GM19467 (cell line): ENCODE data around the gene ANKRD2.
"Not testable (repeated sequence)": the region's sequence is repeated elsewhere in the genome, so short reads cannot be mapped to it uniquely, and the experiment has no call there.

ENCODE experiments used
- ATAC-seq: cut with Tn5 transposase; IDR thresholded peaks from one replicate; pipeline ENCODE4 v1.9.1; 2021; ENCODE audit warnings: mild to moderate bottlenecking, moderate library complexity; ENCODE audit not compliant: unreplicated experiment

The ANKRD2 gene

GRCh38 chr10:97572214-97572989 lies at the start of gene ANKRD2:
Gene ANKRD2 (plus strand): TSS chr10:97572779. CDS start chr10:97572789, 10 bp downstream.
- ATAC-seq, result no peak

- ATAC-seq, result no peak
These were observed 49.6 kb upstream of the ANKRD2 start for GRCh38 chr10:97522937-97523336.

GRCh38 chr10:97525086-97525485 lies 47.5 kb upstream of the ANKRD2 start:
- ATAC-seq, result no peak

- ATAC-seq, result no peak
These were observed 46.9 kb upstream of the ANKRD2 start for GRCh38 chr10:97525683-97526110.

- ATAC-seq, result not testable (repeated sequence)
These were observed 43.7 kb upstream of the ANKRD2 start for GRCh38 chr10:97528876-97529275.

- no peak for ATAC-seq
These were observed 42.7 kb upstream of the ANKRD2 start for GRCh38 chr10:97529685-97530465.

GRCh38 chr10:97531401-97531986 lies 41.1 kb upstream of the ANKRD2 start:
- ATAC-seq, result no peak

- ATAC-seq, result no peak
These were observed 39.5 kb upstream of the ANKRD2 start for GRCh38 chr10:97532935-97533671.

GRCh38 chr10:97533888-97534287 lies 38.7 kb upstream of the ANKRD2 start:
- no peak for ATAC-seq

GRCh38 chr10:97534746-97535367 lies 37.7 kb upstream of the ANKRD2 start:
- ATAC-seq, result no peak

- ATAC-seq, result no peak
These were observed 35.3 kb upstream of the ANKRD2 start for GRCh38 chr10:97537186-97537869.

GRCh38 chr10:97538411-97538810 lies 34.2 kb upstream of the ANKRD2 start:
- ATAC-seq, result no peak

GRCh38 chr10:97538839-97539238 lies 33.7 kb upstream of the ANKRD2 start:
- ATAC-seq, result no peak

- ATAC-seq, result no peak
These were observed 32.9 kb upstream of the ANKRD2 start for GRCh38 chr10:97539523-97540200.

- no peak for ATAC-seq
These were observed 31.7 kb upstream of the ANKRD2 start for GRCh38 chr10:97540669-97541500.

- no peak for ATAC-seq
These were observed 30.2 kb upstream of the ANKRD2 start for GRCh38 chr10:97542169-97543024.

- no peak for ATAC-seq
These were observed 29.5 kb upstream of the ANKRD2 start for GRCh38 chr10:97543025-97543546.
